ENCODE measurements around the gene XAGE2. TPM values are rescaled to one million over a fixed set of nuclear protein-coding genes. Genes with fewer than 3 reads are reported as not detected.

The XAGE2 gene
- polyA plus RNA-seq, 1 donor, result 0.12 TPM

- Histone ChIP-seq H3K4me3 (ENCODE audit: low read length) (no peak overlapping the region), H3K27me3 (ENCODE audit: control insufficient read depth, insufficient read depth, low read length) (no peaks in the 10 kb centered on the region), H3K27ac (ENCODE audit: low read length) (no peak overlapping the region), H3K4me1 (ENCODE audit: control insufficient read depth, insufficient read depth, low read length) (no peaks in the 10 kb centered on the region), H3K36me3 (ENCODE audit: control insufficient read depth, insufficient read depth, low read length) (no peaks in the 10 kb centered on the region), H3K9me3 (ENCODE audit: control insufficient read depth, low read depth, low read length) (no peaks in the 10 kb centered on the region)
- WGBS (ENCODE audit: insufficient coverage, low lambda C conversion rate), result no CpG with 5 or more reads among the region's 7 CpGs
- DNase-seq, result no peak
Observed at GRCh38 chrX:52359614-52360232, 9.1 kb upstream of the XAGE2 start.

GRCh38 chrX:52361941-52362340 is 6.9 kb upstream of the XAGE2 start:
- WGBS (ENCODE audit: insufficient coverage, low lambda C conversion rate), result no CpG with 5 or more reads among the region's 8 CpGs
- H3K27ac ChIP-seq (ENCODE audit: low read length), result no peak overlapping the region
- no peaks in the 10 kb centered on the region for H3K36me3 ChIP-seq (ENCODE audit: control insufficient read depth, insufficient read depth, low read length)
- H3K4me3 ChIP-seq (ENCODE audit: low read length), result no peak overlapping the region
- H3K4me1 ChIP-seq (ENCODE audit: control insufficient read depth, insufficient read depth, low read length), result no peaks in the 10 kb centered on the region
- H3K9me3 ChIP-seq (ENCODE audit: control insufficient read depth, low read depth, low read length), result no peaks in the 10 kb centered on the region
- no peak for DNase-seq
- H3K27me3 ChIP-seq (ENCODE audit: control insufficient read depth, insufficient read depth, low read length), result no peaks in the 10 kb centered on the region

- H3K9me3 ChIP-seq (ENCODE audit: control insufficient read depth, low read depth, low read length), result no peaks in the 10 kb centered on the region
- peak in 1 of 2 donors; percentile 2 for DNase-seq
- no peak overlapping the region for H3K4me3 ChIP-seq (ENCODE audit: low read length)
- WGBS (ENCODE audit: insufficient coverage, low lambda C conversion rate), result no CpG with 5 or more reads among the region's 8 CpGs
- no peak overlapping the region for H3K27ac ChIP-seq (ENCODE audit: low read length)
- H3K27me3 ChIP-seq (ENCODE audit: control insufficient read depth, insufficient read depth, low read length), result no peaks in the 10 kb centered on the region
- no peaks in the 10 kb centered on the region for H3K36me3 ChIP-seq (ENCODE audit: control insufficient read depth, insufficient read depth, low read length)
- no peaks in the 10 kb centered on the region for H3K4me1 ChIP-seq (ENCODE audit: control insufficient read depth, insufficient read depth, low read length)
Observed at GRCh38 chrX:52363247-52363883, 5.5 kb upstream of the XAGE2 start.

- H3K36me3 ChIP-seq (ENCODE audit: control insufficient read depth, insufficient read depth, low read length), result no peaks in the 10 kb centered on the region
- no peak overlapping the region for H3K27ac ChIP-seq (ENCODE audit: low read length)
- DNase-seq, result no peak
- H3K9me3 ChIP-seq (ENCODE audit: control insufficient read depth, low read depth, low read length), result no peaks in the 10 kb centered on the region
- no peaks in the 10 kb centered on the region for H3K27me3 ChIP-seq (ENCODE audit: control insufficient read depth, insufficient read depth, low read length)
- H3K4me3 ChIP-seq (ENCODE audit: low read length), result no peak overlapping the region
- H3K4me1 ChIP-seq (ENCODE audit: control insufficient read depth, insufficient read depth, low read length), result no peaks in the 10 kb centered on the region
- WGBS (ENCODE audit: insufficient coverage, low lambda C conversion rate), result no CpG with 5 or more reads among the region's 2 CpGs
Observed at GRCh38 chrX:52378870-52379269, 10.0 kb downstream of the XAGE2 start.

GRCh38 chrX:52380993-52381392 is 12.2 kb downstream of the XAGE2 start:
- no peaks in the 10 kb centered on the region for H3K36me3 ChIP-seq (ENCODE audit: control insufficient read depth, insufficient read depth, low read length)
- H3K27ac ChIP-seq (ENCODE audit: low read length), result no peak overlapping the region
- no peak overlapping the region for H3K4me3 ChIP-seq (ENCODE audit: low read length)
- H3K9me3 ChIP-seq (ENCODE audit: control insufficient read depth, low read depth, low read length), result no peaks in the 10 kb centered on the region
- WGBS (ENCODE audit: insufficient coverage, low lambda C conversion rate), result no CpG with 5 or more reads among the region's 7 CpGs
- H3K4me1 ChIP-seq (ENCODE audit: control insufficient read depth, insufficient read depth, low read length), result no peaks in the 10 kb centered on the region
- no peak for DNase-seq
- no peaks in the 10 kb centered on the region for H3K27me3 ChIP-seq (ENCODE audit: control insufficient read depth, insufficient read depth, low read length)

- H3K27me3 ChIP-seq (ENCODE audit: control insufficient read depth, insufficient read depth, low read length), result no peaks in the 10 kb centered on the region
- DNase-seq, result no peak
- no peak overlapping the region for H3K4me3 ChIP-seq (ENCODE audit: low read length)
- H3K4me1 ChIP-seq (ENCODE audit: control insufficient read depth, insufficient read depth, low read length), result no peaks in the 10 kb centered on the region
- no CpG with 5 or more reads among the region's 8 CpGs for WGBS (ENCODE audit: insufficient coverage, low lambda C conversion rate)
- H3K27ac ChIP-seq (ENCODE audit: low read length), result no peak overlapping the region
- no peaks in the 10 kb centered on the region for H3K36me3 ChIP-seq (ENCODE audit: control insufficient read depth, insufficient read depth, low read length)
- H3K9me3 ChIP-seq (ENCODE audit: control insufficient read depth, low read depth, low read length), result no peaks in the 10 kb centered on the region
Observed at GRCh38 chrX:52410439-52411394, 41.9 kb downstream of the XAGE2 start.

GRCh38 chrX:52415304-52415703 is 46.5 kb downstream of the XAGE2 start:
- H3K9me3 ChIP-seq (ENCODE audit: control insufficient read depth, low read depth, low read length), result no peaks in the 10 kb centered on the region
- no peak for DNase-seq
- no peaks in the 10 kb centered on the region for H3K27me3 ChIP-seq (ENCODE audit: control insufficient read depth, insufficient read depth, low read length)
- no peaks in the 10 kb centered on the region for H3K4me1 ChIP-seq (ENCODE audit: control insufficient read depth, insufficient read depth, low read length)
- H3K36me3 ChIP-seq (ENCODE audit: control insufficient read depth, insufficient read depth, low read length), result no peaks in the 10 kb centered on the region
- no peak overlapping the region for H3K4me3 ChIP-seq (ENCODE audit: low read length)
- no peak overlapping the region for H3K27ac ChIP-seq (ENCODE audit: low read length)

GRCh38 chrX:52416816-52417215 is 48.0 kb downstream of the XAGE2 start:
- no peak overlapping the region for H3K27ac ChIP-seq (ENCODE audit: low read length)
- no peaks in the 10 kb centered on the region for H3K9me3 ChIP-seq (ENCODE audit: control insufficient read depth, low read depth, low read length)
- no peak overlapping the region for H3K4me3 ChIP-seq (ENCODE audit: low read length)
- no CpG with 5 or more reads among the region's 3 CpGs for WGBS (ENCODE audit: insufficient coverage, low lambda C conversion rate)
- no peaks in the 10 kb centered on the region for H3K4me1 ChIP-seq (ENCODE audit: control insufficient read depth, insufficient read depth, low read length)
- H3K36me3 ChIP-seq (ENCODE audit: control insufficient read depth, insufficient read depth, low read length), result no peaks in the 10 kb centered on the region
- no peak for DNase-seq
- H3K27me3 ChIP-seq (ENCODE audit: control insufficient read depth, insufficient read depth, low read length), result no peaks in the 10 kb centered on the region

- no peak overlapping the region for H3K27ac ChIP-seq (ENCODE audit: low read length)
- no peak for DNase-seq
- H3K36me3 ChIP-seq (ENCODE audit: control insufficient read depth, insufficient read depth, low read length), result no peaks in the 10 kb centered on the region
- no peaks in the 10 kb centered on the region for H3K9me3 ChIP-seq (ENCODE audit: control insufficient read depth, low read depth, low read length)
- no peak overlapping the region for H3K4me3 ChIP-seq (ENCODE audit: low read length)
- H3K4me1 ChIP-seq (ENCODE audit: control insufficient read depth, insufficient read depth, low read length), result no peaks in the 10 kb centered on the region
- no CpG with 5 or more reads among the region's 8 CpGs for whole genome bisulfite sequencing (ENCODE audit: insufficient coverage, low lambda C conversion rate)
- no peaks in the 10 kb centered on the region for H3K27me3 ChIP-seq (ENCODE audit: control insufficient read depth, insufficient read depth, low read length)
Observed at GRCh38 chrX:52420824-52421443, 52.1 kb downstream of the XAGE2 start.

- no peaks in the 10 kb centered on the region for H3K27me3 ChIP-seq (ENCODE audit: control insufficient read depth, insufficient read depth, low read length)
- no CpG with 5 or more reads among the region's 1 CpG for WGBS (ENCODE audit: insufficient coverage, low lambda C conversion rate)
- DNase-seq, result no peak
Observed at GRCh38 chrX:52422884-52423283, 54.1 kb downstream of the XAGE2 start.

More at GRCh38 chrX:52422884-52423283, 54.1 kb downstream of the XAGE2 start:
- Histone ChIP-seq H3K4me3 (ENCODE audit: low read length) (no peak overlapping the region), H3K36me3 (ENCODE audit: control insufficient read depth, insufficient read depth, low read length) (no peaks in the 10 kb centered on the region), H3K4me1 (ENCODE audit: control insufficient read depth, insufficient read depth, low read length) (no peaks in the 10 kb centered on the region), H3K9me3 (ENCODE audit: control insufficient read depth, low read depth, low read length) (no peaks in the 10 kb centered on the region), H3K27ac (ENCODE audit: low read length) (no peak overlapping the region)

Data from large intestine (tissue), 3 donors.